WTC11 (cell line): ENCODE data around the gene C7. TPM values are rescaled to one million over a fixed set of nuclear protein-coding genes. Genes with fewer than 3 reads are reported as not detected.

Source experiments
- ATAC-seq: fragments of 200-7000 bp; cut with Tn5 transposase; 2 replicates; pipeline ENCODE4 v1.10.0; 2021; ENCODE audit warnings: mild to moderate bottlenecking, moderate library complexity
- CTCF ChIA-PET: fragments of 300-600 bp; sonication (Branson Sonifier 250); formaldehyde crosslinking; loops from one replicate; lab custom pipeline; 2021; ENCODE audit warnings: antibody characterized with exemption; lab: Charles Lee
- POLR2A ChIA-PET: fragments of 350-600 bp; sonication (Branson Sonifier 250); formaldehyde crosslinking; loops from one replicate; lab custom pipeline; 2021; ENCODE audit warnings: antibody characterized with exemption; lab: Charles Lee
- DNase-seq: peaks from one replicate; pipeline ENCODE4 v3.0.0; 2021; ENCODE audit warnings: low spot score
- H3K27ac Mint-ChIP-seq: 2 replicates; pipeline ENCODE4 v1.8.0; 2021; ENCODE audit warnings: mixed read lengths
- H3K27me3 Mint-ChIP-seq: 2 replicates; pipeline ENCODE4 v1.8.0; 2021; ENCODE audit warnings: low read depth, mild to moderate bottlenecking, moderate library complexity, mixed read lengths
- H3K36me3 Mint-ChIP-seq: 2 replicates; pipeline ENCODE4 v1.8.0; 2021; ENCODE audit warnings: mixed read lengths
- H3K4me1 Mint-ChIP-seq: 2 replicates; pipeline ENCODE4 v1.8.0; 2022; ENCODE audit warnings: mixed read lengths
- H3K4me3 Mint-ChIP-seq: 2 replicates; pipeline ENCODE4 v1.8.0; 2021; ENCODE audit warnings: mild to moderate bottlenecking, moderate library complexity, mixed read lengths
- H3K9me3 Mint-ChIP-seq: 2 replicates; pipeline ENCODE4 v1.8.0; 2021; ENCODE audit warnings: mixed read lengths
- ATF1 ChIP-seq: sonication (generic); formaldehyde crosslinking; IDR thresholded peaks from 2 replicates; pipeline ENCODE4 v1.8.1; 2023; ENCODE audit warnings: mild to moderate bottlenecking, moderate library complexity, missing genetic modification reagents
- CTCF ChIP-seq: fragments of 200-600 bp; IDR thresholded peaks from 2 replicates; pipeline ENCODE4 v1.8.0; 2022; ENCODE audit warnings: antibody characterized with exemption
- E2F5 ChIP-seq: sonication (generic); formaldehyde crosslinking; IDR thresholded peaks from 2 replicates; pipeline ENCODE4 v1.8.1; 2022; ENCODE audit warnings: mild to moderate bottlenecking, moderate library complexity, missing genetic modification reagents
- ERG ChIP-seq: fragments of 250-450 bp; sonication (Bioruptor Pico); IDR thresholded peaks from 2 replicates; pipeline ENCODE4 v1.8.0; 2021; ENCODE audit warnings: mild to moderate bottlenecking
- GRHL2 ChIP-seq: fragments of 250-450 bp; sonication (Bioruptor Pico); IDR thresholded peaks from 2 replicates; pipeline ENCODE4 v1.8.0; 2022; ENCODE audit warnings: mild to moderate bottlenecking, moderate library complexity; ENCODE audit not compliant: insufficient replicate concordance, severe bottlenecking
- GTF2I ChIP-seq: fragments of 250-450 bp; sonication (Bioruptor Pico); conservative IDR thresholded peaks from 2 replicates; pipeline ENCODE4 v1.4.0; 2021; ENCODE audit warnings: mild to moderate bottlenecking
- HMGA2 ChIP-seq: fragments of 250-450 bp; sonication (Bioruptor Pico); IDR thresholded peaks from 2 replicates; pipeline ENCODE4 v1.4.0; 2021; ENCODE audit warnings: mild to moderate bottlenecking, moderate library complexity
- HMGXB4 ChIP-seq: sonication (generic); formaldehyde crosslinking; IDR thresholded peaks from 2 replicates; pipeline ENCODE4 v1.8.1; 2023; ENCODE audit warnings: mild to moderate bottlenecking, moderate library complexity, missing genetic modification reagents
- NR1H2 ChIP-seq: sonication (generic); formaldehyde crosslinking; IDR thresholded peaks from 2 replicates; pipeline ENCODE4 v1.9.0; 2021; ENCODE audit warnings: mild to moderate bottlenecking, moderate library complexity, missing genetic modification reagents
- PREB ChIP-seq: sonication (generic); formaldehyde crosslinking; IDR thresholded peaks from 2 replicates; pipeline ENCODE4 v1.8.1; 2022; ENCODE audit warnings: mild to moderate bottlenecking, missing genetic modification reagents, moderate library complexity, borderline replicate concordance
- RORB ChIP-seq: fragments of 250-450 bp; sonication (Bioruptor Pico); IDR thresholded peaks from 2 replicates; pipeline ENCODE4 v1.9.0; 2021; ENCODE audit warnings: mild to moderate bottlenecking
- SMAD3 ChIP-seq: sonication (generic); formaldehyde crosslinking; IDR thresholded peaks from 2 replicates; pipeline ENCODE4 v1.8.0; 2022; ENCODE audit warnings: missing genetic modification reagents, mild to moderate bottlenecking, borderline replicate concordance
- TP53 ChIP-seq: sonication (generic); formaldehyde crosslinking; IDR thresholded peaks from 2 replicates; pipeline ENCODE4 v1.8.1; 2023; ENCODE audit warnings: mild to moderate bottlenecking, missing genetic modification reagents
- ZNF138 ChIP-seq: sonication (generic); formaldehyde crosslinking; conservative IDR thresholded peaks from 2 replicates; pipeline ENCODE4 v1.8.1; 2022; ENCODE audit warnings: mild to moderate bottlenecking, moderate library complexity, missing genetic modification reagents
- ZNF423 ChIP-seq: fragments of 250-450 bp; sonication (Bioruptor Pico); IDR thresholded peaks from 2 replicates; pipeline ENCODE4 v2.1.2; 2022; ENCODE audit warnings: mild to moderate bottlenecking, moderate library complexity
- total RNA-seq: library from RNA; stranded (reverse); gene quantifications from 3 replicates; pipeline ENCODE4 v1.2.3, GENCODE V29; 2021
- TF ChIP-seq, protein P1 (sequence below): sonication (generic); formaldehyde crosslinking; IDR thresholded peaks from 2 replicates; pipeline ENCODE4 v1.8.0; 2022; ENCODE audit warnings: mild to moderate bottlenecking, missing genetic modification reagents
- TF ChIP-seq, protein P2 (sequence below): fragments of 250-450 bp; sonication (Bioruptor Pico); conservative IDR thresholded peaks from 2 replicates; pipeline ENCODE4 v1.9.0; 2021; ENCODE audit warnings: mild to moderate bottlenecking
- TF ChIP-seq, protein P3 (sequence below): sonication (generic); formaldehyde crosslinking; IDR thresholded peaks from 2 replicates; pipeline ENCODE4 v1.8.0; 2022; ENCODE audit warnings: mild to moderate bottlenecking, missing genetic modification reagents

The C7 gene
- total RNA-seq, 1 experiment from 2014 or later, result 4.5 TPM

DNA sequence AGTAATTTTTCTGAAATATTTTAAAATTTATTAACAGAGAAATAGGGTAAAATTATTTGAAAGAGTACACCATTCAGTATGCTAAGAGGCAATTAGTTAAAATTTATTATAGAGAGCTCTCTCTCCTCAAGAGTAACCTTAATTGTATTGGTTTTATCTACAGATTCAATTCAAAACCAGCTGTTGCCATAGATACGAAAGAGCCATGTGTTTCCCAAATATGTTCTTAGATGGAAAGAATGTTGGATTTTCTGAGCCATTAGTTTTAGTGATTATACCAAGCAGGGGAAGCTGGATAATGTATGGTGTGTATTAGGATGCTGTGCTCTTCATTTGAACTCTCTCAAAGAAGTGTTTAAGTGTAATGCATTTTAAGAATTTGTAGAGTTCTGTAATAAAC is 27.8 kb downstream of the C7 start (continued):
- no peak for TF ChIP-seq GTF2I (CRISPR knock-in tag)
- no peak for TF ChIP-seq SMAD3 (CRISPR knock-in tag)

GRCh38 chr5:40939753-40940152 is 30.5 kb downstream of the C7 start:
- ATAC-seq, result no peak
- no peak for DNase-seq
- Mint-ChIP-seq H3K4me1 (peaks cover 1% of the 10 kb centered on the region), H3K4me3 (no peak overlapping the region), H3K27me3 (no peaks in the 10 kb centered on the region), H3K27ac (no peak overlapping the region), H3K9me3 (peaks cover 3% of the 10 kb centered on the region; the same call in 1 of the 2 replicates), H3K36me3 (no peaks in the 10 kb centered on the region)
- ChIA-PET POLR2A (no interaction called here), CTCF (no interaction called here)
- TF ChIP-seq GRHL2 (CRISPR knock-in tag) (no peak), ERG (CRISPR knock-in tag) (no peak), RORB (CRISPR knock-in tag) (no peak), HMGXB4 (CRISPR knock-in tag) (no peak), ZNF423 (CRISPR knock-in tag) (no peak), HMGA2 (CRISPR knock-in tag) (no peak), CTCF (no peak)
- TF ChIP-seq, protein P1, sequence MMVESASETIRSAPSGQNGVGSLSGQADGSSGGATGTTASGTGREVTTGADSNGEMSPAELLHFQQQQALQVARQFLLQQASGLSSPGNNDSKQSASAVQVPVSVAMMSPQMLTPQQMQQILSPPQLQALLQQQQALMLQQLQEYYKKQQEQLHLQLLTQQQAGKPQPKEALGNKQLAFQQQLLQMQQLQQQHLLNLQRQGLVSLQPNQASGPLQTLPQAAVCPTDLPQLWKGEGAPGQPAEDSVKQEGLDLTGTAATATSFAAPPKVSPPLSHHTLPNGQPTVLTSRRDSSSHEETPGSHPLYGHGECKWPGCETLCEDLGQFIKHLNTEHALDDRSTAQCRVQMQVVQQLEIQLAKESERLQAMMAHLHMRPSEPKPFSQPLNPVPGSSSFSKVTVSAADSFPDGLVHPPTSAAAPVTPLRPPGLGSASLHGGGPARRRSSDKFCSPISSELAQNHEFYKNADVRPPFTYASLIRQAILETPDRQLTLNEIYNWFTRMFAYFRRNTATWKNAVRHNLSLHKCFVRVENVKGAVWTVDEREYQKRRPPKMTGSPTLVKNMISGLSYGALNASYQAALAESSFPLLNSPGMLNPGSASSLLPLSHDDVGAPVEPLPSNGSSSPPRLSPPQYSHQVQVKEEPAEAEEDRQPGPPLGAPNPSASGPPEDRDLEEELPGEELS, result no peak

GRCh38 chr5:40945111-40945510 is 35.8 kb downstream of the C7 start:
- DNase-seq (no peak), ATAC-seq (no peak)
- CTCF ChIA-PET, result no interaction called here

DNA sequence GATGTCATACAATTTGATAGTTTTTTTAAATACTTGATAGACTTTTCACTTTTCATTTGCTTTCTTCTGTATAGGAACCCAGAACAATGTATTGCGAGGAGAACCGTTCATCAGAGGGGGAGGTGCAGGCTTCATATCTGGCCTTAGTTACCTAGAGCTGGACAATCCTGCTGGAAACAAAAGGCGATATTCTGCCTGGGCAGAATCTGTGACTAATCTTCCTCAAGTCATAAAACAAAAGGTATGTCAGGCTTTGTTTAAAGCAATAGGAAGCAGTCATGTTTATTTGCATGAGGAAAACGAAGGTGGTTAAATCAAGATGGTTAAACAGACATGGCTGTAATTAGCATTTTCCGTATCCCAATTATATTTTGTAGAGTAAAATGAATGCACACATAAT is 46.0 kb downstream of the C7 start:
- DNase-seq (no peak), ATAC-seq (no peak)
- Mint-ChIP-seq H3K27ac (no peak overlapping the region), H3K4me1 (peaks cover 19% of the 10 kb centered on the region), H3K4me3 (no peak overlapping the region), H3K27me3 (peaks cover 4% of the 10 kb centered on the region; the same call in 1 of the 2 replicates), H3K36me3 (peaks cover 18% of the 10 kb centered on the region), H3K9me3 (peaks cover 26% of the 10 kb centered on the region)
- ChIA-PET POLR2A (no interaction called here), CTCF (interaction anchor here (0.6 kb wide), 2 partner anchors 90 to 164 kb away, joined by 3 to 9 read pairs; no protein-coding TSS in a partner anchor)
- TF ChIP-seq ATF1 (CRISPR knock-in tag), result no peak
- TF ChIP-seq, protein P2, sequence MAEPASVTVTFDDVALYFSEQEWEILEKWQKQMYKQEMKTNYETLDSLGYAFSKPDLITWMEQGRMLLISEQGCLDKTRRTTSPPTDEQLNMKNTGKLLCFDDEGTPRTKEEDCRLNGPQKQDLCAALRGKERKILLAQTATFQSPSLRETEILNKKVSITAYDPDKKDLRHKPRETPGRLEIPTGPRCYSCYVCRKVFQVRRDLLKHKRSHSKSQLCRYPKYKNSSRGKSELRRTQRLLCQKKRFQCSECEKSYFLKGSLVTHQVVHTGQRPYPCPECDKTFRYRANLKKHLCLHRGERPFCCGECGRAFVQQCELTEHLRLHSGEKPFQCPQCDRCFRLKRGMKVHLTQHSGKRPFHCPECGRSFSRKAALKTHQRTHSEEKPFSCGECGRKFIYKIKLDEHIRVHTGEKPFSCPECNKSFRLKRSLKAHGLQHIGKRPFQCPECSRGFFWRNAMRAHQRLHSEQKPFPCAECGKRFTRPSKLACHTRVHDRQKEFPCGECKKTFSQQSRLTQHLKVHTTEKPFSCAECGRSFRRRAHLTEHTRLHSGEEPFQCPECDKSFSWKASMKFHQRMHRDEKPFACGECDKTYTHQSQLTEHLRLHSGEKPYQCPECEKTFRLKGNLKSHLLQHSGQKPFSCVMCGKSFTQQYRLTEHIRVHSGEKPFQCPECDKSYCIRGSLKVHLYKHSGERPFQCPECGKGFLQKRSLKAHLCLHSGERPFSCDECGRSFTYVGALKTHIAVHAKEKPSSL (CRISPR knock-in tag), result no peak
- TF ChIP-seq PREB (CRISPR knock-in tag), result no peak
- TF ChIP-seq ZNF138 (CRISPR knock-in tag), result no peak
- TF ChIP-seq E2F5 (CRISPR knock-in tag), result no peak
- no peak for TF ChIP-seq TP53

More at GRCh38 chr5:40945111-40945510, 35.8 kb downstream of the C7 start:
- no peaks in the 10 kb centered on the region for H3K4me1 Mint-ChIP-seq
- H3K36me3 Mint-ChIP-seq, result no peaks in the 10 kb centered on the region
- no peaks in the 10 kb centered on the region for H3K27me3 Mint-ChIP-seq
- no peak overlapping the region for H3K27ac Mint-ChIP-seq
- no peak overlapping the region for H3K4me3 Mint-ChIP-seq
- POLR2A ChIA-PET, result no interaction called here
- H3K9me3 Mint-ChIP-seq, result no peaks in the 10 kb centered on the region
- TF ChIP-seq, protein P3, sequence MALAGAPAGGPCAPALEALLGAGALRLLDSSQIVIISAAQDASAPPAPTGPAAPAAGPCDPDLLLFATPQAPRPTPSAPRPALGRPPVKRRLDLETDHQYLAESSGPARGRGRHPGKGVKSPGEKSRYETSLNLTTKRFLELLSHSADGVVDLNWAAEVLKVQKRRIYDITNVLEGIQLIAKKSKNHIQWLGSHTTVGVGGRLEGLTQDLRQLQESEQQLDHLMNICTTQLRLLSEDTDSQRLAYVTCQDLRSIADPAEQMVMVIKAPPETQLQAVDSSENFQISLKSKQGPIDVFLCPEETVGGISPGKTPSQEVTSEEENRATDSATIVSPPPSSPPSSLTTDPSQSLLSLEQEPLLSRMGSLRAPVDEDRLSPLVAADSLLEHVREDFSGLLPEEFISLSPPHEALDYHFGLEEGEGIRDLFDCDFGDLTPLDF, result no peak
- TF ChIP-seq NR1H2 (CRISPR knock-in tag), result no peak
